ENCODE data around the gene OLFML3.

DNA sequence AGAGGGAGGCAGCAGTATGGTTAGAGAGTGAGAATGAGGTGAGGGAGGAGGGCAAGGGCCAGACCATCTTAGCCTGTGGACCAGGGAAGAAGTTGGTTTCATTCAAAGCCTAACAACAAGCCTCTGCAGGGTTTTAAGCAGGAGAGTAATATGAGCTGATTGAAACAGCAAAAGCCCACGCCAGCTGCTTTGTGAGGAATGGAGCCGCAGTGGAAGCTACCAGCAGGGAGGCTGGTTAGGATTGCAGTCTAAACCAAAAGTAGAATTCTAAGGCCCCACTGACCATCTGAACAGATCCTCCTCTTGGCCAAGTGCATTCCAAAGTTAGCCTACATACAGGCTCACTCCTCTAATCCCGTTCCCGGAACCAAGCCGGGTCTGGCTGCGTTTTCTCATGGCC is 44.8 kb downstream of the OLFML3 start:
- TF ChIP-seq POLR2A (IDR thresholded peaks at IDR 0.05) = no peak
- TF ChIP-seq, protein P1, sequence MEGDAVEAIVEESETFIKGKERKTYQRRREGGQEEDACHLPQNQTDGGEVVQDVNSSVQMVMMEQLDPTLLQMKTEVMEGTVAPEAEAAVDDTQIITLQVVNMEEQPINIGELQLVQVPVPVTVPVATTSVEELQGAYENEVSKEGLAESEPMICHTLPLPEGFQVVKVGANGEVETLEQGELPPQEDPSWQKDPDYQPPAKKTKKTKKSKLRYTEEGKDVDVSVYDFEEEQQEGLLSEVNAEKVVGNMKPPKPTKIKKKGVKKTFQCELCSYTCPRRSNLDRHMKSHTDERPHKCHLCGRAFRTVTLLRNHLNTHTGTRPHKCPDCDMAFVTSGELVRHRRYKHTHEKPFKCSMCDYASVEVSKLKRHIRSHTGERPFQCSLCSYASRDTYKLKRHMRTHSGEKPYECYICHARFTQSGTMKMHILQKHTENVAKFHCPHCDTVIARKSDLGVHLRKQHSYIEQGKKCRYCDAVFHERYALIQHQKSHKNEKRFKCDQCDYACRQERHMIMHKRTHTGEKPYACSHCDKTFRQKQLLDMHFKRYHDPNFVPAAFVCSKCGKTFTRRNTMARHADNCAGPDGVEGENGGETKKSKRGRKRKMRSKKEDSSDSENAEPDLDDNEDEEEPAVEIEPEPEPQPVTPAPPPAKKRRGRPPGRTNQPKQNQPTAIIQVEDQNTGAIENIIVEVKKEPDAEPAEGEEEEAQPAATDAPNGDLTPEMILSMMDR (IDR thresholded peaks at IDR 0.05) = no peak

Data from Peyer's patch (tissue), 4 donors.